NCI-H128 (cell line): Measurements from ENCODE around the gene CMSS1.

Experiments
- DNase-seq: peaks from one replicate; lab custom pipeline; 2025; ENCODE audit not compliant: unreplicated experiment; lab: John Stamatoyannopoulos, UW

Gene CMSS1

GRCh38 chr3:99873269-99874102 lies 55.8 kb downstream of the CMSS1 start:
- DNase-seq, result no peak

DNA sequence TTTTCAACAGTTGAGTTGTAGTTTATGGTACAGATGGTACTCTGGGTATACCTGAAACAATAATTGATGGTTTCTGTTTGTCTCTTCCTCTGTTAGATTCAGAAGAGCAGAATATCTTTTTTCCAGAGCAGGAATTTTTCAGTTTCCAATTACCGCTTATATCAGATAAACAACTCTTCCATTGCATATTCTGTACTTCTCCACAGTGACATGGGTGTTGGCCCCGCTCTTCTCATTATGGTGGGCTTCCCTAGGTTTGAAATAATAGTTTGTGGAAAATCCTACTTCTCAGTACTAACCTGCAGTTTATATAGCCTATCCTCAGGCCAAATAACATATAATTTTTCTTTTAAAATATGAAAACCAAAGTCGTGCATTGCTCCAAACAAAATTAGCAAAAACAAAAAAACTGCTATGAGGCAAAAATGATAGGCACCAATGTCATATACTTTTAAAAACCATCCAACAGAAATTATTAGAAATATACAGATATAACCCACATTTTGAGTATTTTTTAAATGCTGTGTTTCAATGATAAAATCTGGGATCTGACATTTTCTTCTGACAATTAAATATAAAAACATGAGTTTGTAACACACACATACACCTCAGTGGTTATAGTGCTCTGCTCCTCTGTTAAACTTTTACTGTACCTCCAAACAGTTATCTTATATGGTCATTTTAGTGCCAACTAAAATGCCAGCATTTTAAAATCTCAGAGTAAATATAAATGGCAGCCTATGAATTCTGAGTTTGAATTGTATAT lies 56.8 kb downstream of the CMSS1 start:
- DNase-seq, result no peak

- no peak for DNase-seq
Observed at GRCh38 chr3:99875581-99875928, 57.9 kb downstream of the CMSS1 start.

- DNase-seq, result peak; percentile 51
Observed at GRCh38 chr3:99875929-99876841, 58.5 kb downstream of the CMSS1 start.

DNA sequence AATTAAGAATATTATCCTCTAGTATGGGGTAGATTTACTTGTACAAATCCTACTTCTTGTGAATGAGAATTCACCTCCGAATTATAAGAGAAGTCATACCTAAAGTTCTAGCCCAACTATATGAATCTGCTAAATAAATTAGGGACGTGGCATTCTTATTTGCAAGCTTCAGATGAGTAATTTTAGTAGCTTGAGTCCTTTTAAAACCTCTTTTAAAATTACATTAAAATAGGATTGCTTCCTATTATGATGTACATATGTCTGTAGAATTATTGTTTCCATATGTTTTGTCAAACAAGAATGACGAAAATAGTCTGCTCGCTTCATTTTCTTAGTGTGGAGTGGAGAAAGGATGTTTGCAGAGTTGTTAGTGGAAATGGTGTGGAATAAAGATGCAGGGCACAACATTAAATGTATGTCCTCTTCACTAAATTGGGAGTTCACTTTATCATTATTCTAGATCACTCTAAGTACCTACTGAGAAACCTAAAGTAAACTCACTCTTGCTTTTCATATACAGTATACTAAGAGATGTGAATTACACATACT lies 59.4 kb downstream of the CMSS1 start:
- DNase-seq, result no peak

GRCh38 chr3:99878005-99878404 lies 60.3 kb downstream of the CMSS1 start:
- no peak for DNase-seq

GRCh38 chr3:99879275-99879674 lies 61.6 kb downstream of the CMSS1 start:
- no peak for DNase-seq

DNA sequence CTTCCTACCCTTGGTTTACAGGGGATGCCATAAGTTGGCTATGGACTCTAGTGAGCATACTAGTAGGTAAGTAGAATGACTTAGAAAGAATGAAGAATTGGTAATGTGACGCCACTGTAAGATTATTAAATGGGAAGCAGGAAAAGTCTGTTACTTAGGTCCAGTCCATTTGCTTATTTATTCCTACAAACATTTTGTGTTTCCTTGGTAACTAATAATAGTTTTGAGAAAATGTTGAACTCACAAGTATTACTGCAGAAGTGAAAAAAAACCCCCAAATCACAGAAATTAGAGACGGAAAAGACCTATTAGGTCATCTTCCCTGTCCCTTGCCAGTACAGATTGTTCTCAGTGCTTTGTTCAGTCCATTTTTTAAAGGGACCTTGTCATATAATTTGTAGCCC lies 63.5 kb downstream of the CMSS1 start:
- no peak for DNase-seq

DNA sequence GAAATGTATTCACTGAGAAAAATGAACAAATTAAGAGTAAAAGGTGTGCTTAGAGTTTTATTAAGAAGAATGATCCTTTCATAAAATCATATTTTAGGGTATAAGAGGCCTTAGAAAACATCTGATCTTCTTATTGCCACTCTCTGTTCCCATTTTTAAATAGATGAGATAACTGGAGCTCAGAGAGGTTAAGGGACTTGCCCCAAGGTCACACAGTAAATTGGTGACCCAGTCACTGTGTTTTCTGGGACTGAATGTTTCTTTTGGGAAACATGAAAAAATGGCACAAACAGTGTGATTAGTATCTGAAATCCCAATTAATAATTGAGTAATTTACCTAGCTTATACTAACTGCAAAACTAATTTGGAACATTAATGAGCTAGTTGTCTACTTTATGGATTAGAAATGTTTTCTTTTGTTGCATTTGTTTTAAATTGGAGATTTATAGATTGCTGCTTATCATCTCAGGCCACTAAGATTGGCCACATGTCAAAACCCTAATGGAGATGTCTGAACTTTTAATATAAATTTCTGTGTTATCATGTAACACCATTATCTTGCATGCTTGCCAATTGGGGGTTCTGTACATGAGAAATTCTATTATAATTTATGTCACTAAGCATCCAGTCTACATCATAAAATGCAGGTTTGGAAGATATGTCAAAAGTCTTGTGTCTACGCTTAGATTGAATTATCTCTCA lies 64.9 kb downstream of the CMSS1 start:
- no peak for DNase-seq

- DNase-seq, result no peak
Observed at GRCh38 chr3:99883138-99883461, 65.4 kb downstream of the CMSS1 start.

- no peak for DNase-seq
Observed at GRCh38 chr3:99883693-99884092, 66.0 kb downstream of the CMSS1 start.

DNA sequence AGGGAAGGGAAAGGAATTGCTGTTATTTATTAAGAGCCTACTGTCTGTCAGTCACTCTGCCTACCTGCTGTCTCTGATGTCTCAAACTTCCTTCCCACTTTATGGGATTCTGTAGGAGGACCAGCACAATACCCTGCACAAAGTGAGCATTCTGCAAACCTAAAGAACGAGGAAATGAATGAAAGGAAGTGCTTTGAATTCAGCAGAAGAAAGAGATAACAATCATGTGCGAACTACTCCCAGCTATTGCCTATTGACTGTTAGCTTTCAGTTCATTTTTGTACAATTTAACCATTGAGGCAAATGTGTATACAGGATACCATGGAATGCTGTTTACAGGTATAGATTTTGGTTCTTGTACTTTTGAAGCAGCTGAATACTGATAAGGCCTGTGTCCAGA lies 66.8 kb downstream of the CMSS1 start:
- DNase-seq, result no peak

DNA sequence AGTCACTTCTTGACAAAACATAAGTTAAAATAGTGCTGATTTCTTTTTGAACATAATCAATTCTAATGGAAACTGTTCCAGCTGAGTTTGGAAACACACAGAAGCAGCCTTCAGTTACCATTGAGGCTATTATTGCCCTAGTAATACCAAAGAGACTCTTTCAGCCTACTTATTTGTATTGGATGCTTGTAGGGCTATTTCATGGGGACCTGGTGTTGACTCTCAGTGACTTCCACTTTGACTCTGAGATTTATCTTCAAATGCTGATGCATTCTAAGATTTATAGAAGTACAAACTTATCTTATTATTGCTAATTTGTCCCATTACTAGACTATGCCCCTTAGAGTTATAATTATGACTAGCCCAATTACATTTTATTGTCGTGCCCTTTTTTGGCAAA lies 67.4 kb downstream of the CMSS1 start:
- DNase-seq, result no peak

DNA sequence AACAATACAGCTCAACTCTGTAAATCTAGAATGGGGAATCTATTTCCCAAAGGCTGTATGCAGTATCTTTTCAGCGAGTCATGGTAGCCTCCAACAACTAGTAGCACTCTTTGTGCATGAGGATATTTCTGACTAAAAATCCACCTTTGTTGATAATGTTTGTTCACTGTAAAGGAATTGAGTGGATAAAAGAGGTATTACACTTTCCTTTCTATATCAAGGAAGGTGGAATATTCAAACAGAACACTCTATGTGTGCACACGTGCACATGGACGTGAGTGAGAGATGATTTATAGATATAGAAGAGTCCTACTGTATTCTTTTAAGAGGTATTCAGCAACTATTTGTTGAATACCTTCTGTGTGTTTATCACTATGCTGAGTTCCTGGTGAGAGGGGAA lies 68.2 kb downstream of the CMSS1 start:
- no peak for DNase-seq

GRCh38 chr3:99891610-99892285 lies 74.1 kb downstream of the CMSS1 start:
- no peak for DNase-seq

GRCh38 chr3:99892332-99892731 lies 74.7 kb downstream of the CMSS1 start:
- DNase-seq, result no peak

- no peak for DNase-seq
Observed at GRCh38 chr3:99895131-99895696, 77.6 kb downstream of the CMSS1 start.

DNA sequence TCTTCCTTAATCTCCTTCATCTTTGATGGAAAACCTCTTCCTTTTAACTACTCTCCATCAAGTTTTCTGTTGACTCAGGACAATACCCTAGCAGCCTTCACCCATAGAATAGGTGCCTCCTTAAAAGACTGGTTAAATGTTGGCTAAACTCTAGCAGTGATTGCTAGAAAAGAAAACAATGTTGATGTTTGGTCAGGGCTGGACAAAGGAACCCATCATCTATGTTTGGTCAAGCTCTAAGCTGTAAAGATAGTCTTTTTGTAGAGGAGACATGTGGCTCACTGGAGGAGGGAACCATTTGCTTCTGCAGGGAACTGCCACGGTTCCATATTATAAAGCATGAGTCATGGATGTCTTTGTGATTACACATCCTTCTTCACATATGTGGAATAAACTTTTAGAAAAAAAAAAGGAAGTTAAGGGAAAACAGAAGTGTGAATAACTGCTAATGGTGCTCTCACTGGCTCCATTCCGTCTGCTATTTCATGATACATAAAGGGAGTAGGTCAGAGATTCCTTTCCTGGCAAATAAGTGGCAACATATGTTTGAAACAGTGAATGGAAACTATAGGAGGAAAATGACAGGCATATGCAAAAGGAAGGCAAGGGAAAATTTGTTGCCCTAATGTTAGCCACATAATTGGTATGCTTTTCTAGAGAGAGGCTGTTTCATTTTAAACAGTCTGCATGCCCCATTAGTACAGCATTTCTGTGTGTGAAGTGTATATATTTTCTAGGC lies 78.2 kb downstream of the CMSS1 start:
- no peak for DNase-seq

GRCh38 chr3:99896482-99896881 lies 78.8 kb downstream of the CMSS1 start:
- no peak for DNase-seq
